PC-9 (cell line): Measurements from ENCODE around the gene SHROOM3. TPM values are rescaled to one million over a fixed set of nuclear protein-coding genes. Genes with fewer than 3 reads are reported as not detected.

ENCODE experiments used
- BruUV-seq: library from RNA; stranded (reverse); fragments of 400-500 nt; replicated peaks from 2 replicates; lab custom pipeline; 2021; lab: Mats Ljungman, UMichigan
- CTCF ChIA-PET: fragments of 300-600 bp; sonication (Branson Sonifier 250); formaldehyde crosslinking; loops from one replicate; lab custom pipeline; 2022; ENCODE audit warnings: antibody characterized with exemption; lab: Charles Lee
- POLR2A ChIA-PET: fragments of 300-600 bp; sonication (Branson Sonifier 250); formaldehyde crosslinking; loops from one replicate; lab custom pipeline; 2022; ENCODE audit warnings: antibody characterized with exemption; ENCODE audit not compliant: unreplicated experiment; lab: Charles Lee
- DNase-seq, 2 experiments: peaks; one replicate each; pipeline versions ENCODE4 v3.0.0 to v3.0.0-alpha.2; 2015 to 2022; ENCODE audit warnings: mixed read lengths in 1 of 2
- H2AFZ ChIP-seq: fragments of 200-600 bp; sonication (generic); 2 replicates; pipeline ENCODE4 v1.8.1; 2017; ENCODE audit warnings: antibody characterized with exemption
- H3F3A ChIP-seq: fragments of 200-600 bp; sonication (generic); 2 replicates; pipeline ENCODE4 v1.8.1; 2017; ENCODE audit warnings: antibody characterized with exemption, mild to moderate bottlenecking, low read depth; ENCODE audit not compliant: insufficient read depth
- H3K27ac ChIP-seq: fragments of 200-600 bp; sonication (generic); 2 replicates; pipeline ENCODE4 v1.6.1; 2016; ENCODE audit warnings: mixed run types
- H3K27me3 ChIP-seq: fragments of 200-600 bp; sonication (generic); 2 replicates; pipeline ENCODE4 v1.6.1; 2016; ENCODE audit warnings: low read depth, mixed run types; ENCODE audit not compliant: insufficient read depth
- H3K36me3 ChIP-seq: fragments of 200-600 bp; sonication (generic); 2 replicates; pipeline ENCODE4 v1.6.1; 2016; ENCODE audit warnings: low read depth, mixed run types
- H3K4me1 ChIP-seq: fragments of 200-600 bp; sonication (generic); replicated peaks from 2 replicates; pipeline ENCODE4 v1.6.1; 2016; ENCODE audit warnings: mixed run types; ENCODE audit not compliant: insufficient read depth
- H3K4me2 ChIP-seq: fragments of 200-600 bp; sonication (generic); 2 replicates; pipeline ENCODE4 v1.6.1; 2017; ENCODE audit warnings: mixed run types
- H3K4me3 ChIP-seq: fragments of 200-600 bp; sonication (generic); 2 replicates; pipeline ENCODE4 v1.6.1; 2016; ENCODE audit warnings: mixed run types
- H3K79me2 ChIP-seq: fragments of 200-600 bp; sonication (generic); 2 replicates; pipeline ENCODE4 v1.6.1; 2017; ENCODE audit warnings: low read depth, mixed run types
- H3K9me2 ChIP-seq: fragments of 200-600 bp; sonication (generic); 2 replicates; pipeline ENCODE4 v1.8.1; 2017; ENCODE audit warnings: mild to moderate bottlenecking; ENCODE audit not compliant: insufficient read depth
- H3K9me3 ChIP-seq: fragments of 200-600 bp; sonication (generic); 2 replicates; pipeline ENCODE4 v1.8.1; 2016; ENCODE audit warnings: low read depth; ENCODE audit not compliant: insufficient read depth
- H4K20me1 ChIP-seq: fragments of 200-600 bp; sonication (generic); 2 replicates; pipeline ENCODE4 v1.8.1; 2017; ENCODE audit not compliant: insufficient read depth
- EZH2 ChIP-seq: fragments of 200-600 bp; sonication (generic); IDR thresholded peaks from 2 replicates; pipeline ENCODE4 v1.8.0; 2017; ENCODE audit warnings: antibody characterized with exemption, low read depth
- intact Hi-C: fragments of 100-400 bp; cut with micrococcal nuclease; formaldehyde crosslinking; loops from one replicate; pipeline ENCODE4 v1.10.0; 2022; ENCODE audit not compliant: unreplicated experiment
- total RNA-seq: library from RNA; stranded (reverse); gene quantifications from 2 replicates; pipeline ENCODE4 v1.2.3, GENCODE V29; 2021
- TF ChIP-seq, protein P1 (sequence below): fragments of 200-600 bp; sonication (generic); conservative IDR thresholded peaks from 2 replicates; pipeline ENCODE4 v1.6.1; 2017; ENCODE audit warnings: mixed run types, antibody characterized with exemption, mild to moderate bottlenecking, moderate library complexity

Gene SHROOM3
- total RNA-seq, 1 experiment from 2014 or later, result 44.3 TPM

GRCh38 chr4:76663824-76664223 is 228.8 kb downstream of the SHROOM3 start:
- Histone ChIP-seq H3K9me2 (no peaks in the 10 kb centered on the region), H2AFZ (no peak overlapping the region), H3K79me2 (no peaks in the 10 kb centered on the region), H3K36me3 (no peaks in the 10 kb centered on the region), H3K4me3 (no peak overlapping the region), H3K4me1 (peaks cover 34% of the 10 kb centered on the region), H3F3A (peaks cover 21% of the 10 kb centered on the region), H4K20me1 (no peaks in the 10 kb centered on the region), H3K9me3 (no peaks in the 10 kb centered on the region), H3K27me3 (no peaks in the 10 kb centered on the region), H3K4me2 (peak overlapping the region; percentile 32; the same call in 1 of the 2 replicates), H3K27ac (peak overlapping the region; percentile 80)
- no TSS peak for BruUV-seq
- CTCF ChIA-PET, result no interaction called here
- POLR2A ChIA-PET, result no interaction called here
- DNase-seq, result no peak
- intact Hi-C loops, result loop anchor here (2.0 kb wide), 2 partner anchors 69 to 73 kb away; no protein-coding TSS in a partner anchor
- TF ChIP-seq EZH2, result no peak
- TF ChIP-seq, protein P1, sequence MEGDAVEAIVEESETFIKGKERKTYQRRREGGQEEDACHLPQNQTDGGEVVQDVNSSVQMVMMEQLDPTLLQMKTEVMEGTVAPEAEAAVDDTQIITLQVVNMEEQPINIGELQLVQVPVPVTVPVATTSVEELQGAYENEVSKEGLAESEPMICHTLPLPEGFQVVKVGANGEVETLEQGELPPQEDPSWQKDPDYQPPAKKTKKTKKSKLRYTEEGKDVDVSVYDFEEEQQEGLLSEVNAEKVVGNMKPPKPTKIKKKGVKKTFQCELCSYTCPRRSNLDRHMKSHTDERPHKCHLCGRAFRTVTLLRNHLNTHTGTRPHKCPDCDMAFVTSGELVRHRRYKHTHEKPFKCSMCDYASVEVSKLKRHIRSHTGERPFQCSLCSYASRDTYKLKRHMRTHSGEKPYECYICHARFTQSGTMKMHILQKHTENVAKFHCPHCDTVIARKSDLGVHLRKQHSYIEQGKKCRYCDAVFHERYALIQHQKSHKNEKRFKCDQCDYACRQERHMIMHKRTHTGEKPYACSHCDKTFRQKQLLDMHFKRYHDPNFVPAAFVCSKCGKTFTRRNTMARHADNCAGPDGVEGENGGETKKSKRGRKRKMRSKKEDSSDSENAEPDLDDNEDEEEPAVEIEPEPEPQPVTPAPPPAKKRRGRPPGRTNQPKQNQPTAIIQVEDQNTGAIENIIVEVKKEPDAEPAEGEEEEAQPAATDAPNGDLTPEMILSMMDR, result no peak

DNA sequence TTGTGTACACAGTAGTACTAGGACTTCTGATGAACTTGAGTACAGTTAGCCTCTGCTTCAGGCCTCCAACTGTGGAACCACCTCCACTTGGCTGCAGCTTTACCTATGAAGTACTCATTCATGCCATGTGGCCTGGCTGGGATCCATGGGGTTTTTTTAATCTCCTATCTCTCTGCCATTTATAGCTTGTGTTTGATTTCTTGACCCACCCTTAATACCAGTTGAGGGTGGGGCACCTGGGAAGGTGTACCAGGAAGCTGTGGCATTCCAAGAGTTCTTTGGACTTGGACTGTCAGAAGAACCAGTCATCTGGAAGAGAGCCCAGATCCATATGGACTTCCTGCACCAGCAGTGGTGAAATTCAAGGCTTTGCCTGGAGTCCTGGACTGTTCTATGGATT is 230.1 kb downstream of the SHROOM3 start:
- Histone ChIP-seq H4K20me1 (no peaks in the 10 kb centered on the region), H3K27me3 (no peaks in the 10 kb centered on the region), H3K79me2 (no peaks in the 10 kb centered on the region), H3F3A (peaks cover 21% of the 10 kb centered on the region), H3K4me3 (no peak overlapping the region), H2AFZ (no peak overlapping the region), H3K36me3 (no peaks in the 10 kb centered on the region), H3K4me2 (peak overlapping the region; percentile 32), H3K27ac (peak overlapping the region; percentile 80), H3K9me3 (no peaks in the 10 kb centered on the region), H3K4me1 (peaks cover 29% of the 10 kb centered on the region), H3K9me2 (no peaks in the 10 kb centered on the region)
- POLR2A ChIA-PET, result interaction anchor here (0.5 to 1.4 kb wide), 2 partner anchors 38 to 109 kb away, joined by 3 to 5 read pairs; no protein-coding TSS in a partner anchor
- CTCF ChIA-PET, result interaction anchor here (0.6 to 0.8 kb wide), 2 partner anchors 24 to 39 kb away, joined by 3 to 4 read pairs; no protein-coding TSS in a partner anchor
- intact Hi-C loops, result loop anchor here (1.0 to 5.0 kb wide), 5 partner anchors 28 to 74 kb away; no protein-coding TSS in a partner anchor
- BruUV-seq, result no TSS peak
- TF ChIP-seq, protein P1, result no peak
- TF ChIP-seq EZH2, result no peak
- DNase-seq, result peak; percentile 81 to 92

DNA sequence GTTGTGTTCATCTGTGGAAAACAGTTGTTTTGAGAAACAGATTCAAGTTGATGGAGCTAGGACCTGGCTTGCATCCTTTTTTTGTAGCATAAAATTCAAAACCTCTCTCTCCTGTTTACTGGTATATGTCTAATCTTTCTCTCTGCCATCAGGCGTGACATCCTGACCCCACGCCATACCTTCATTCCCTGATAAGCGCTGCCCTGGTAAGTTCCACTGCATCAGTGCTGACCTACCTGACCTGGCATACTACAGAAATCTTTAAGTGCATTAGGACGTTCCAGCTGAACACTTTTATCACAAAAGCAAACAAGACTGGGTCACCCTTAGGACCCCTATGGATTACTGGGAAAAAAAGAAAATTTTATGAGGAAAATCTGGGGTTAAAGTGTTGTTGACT is 230.7 kb downstream of the SHROOM3 start:
- BruUV-seq, result TSS peak; percentile 75
- Histone ChIP-seq H3K4me3 (no peak overlapping the region), H3K9me3 (no peaks in the 10 kb centered on the region), H3K27ac (peak overlapping the region; percentile 80), H3K27me3 (no peaks in the 10 kb centered on the region), H3K36me3 (no peaks in the 10 kb centered on the region), H3K4me1 (peaks cover 29% of the 10 kb centered on the region), H3K4me2 (peak overlapping the region; percentile 32), H3K9me2 (no peaks in the 10 kb centered on the region), H3F3A (peaks cover 21% of the 10 kb centered on the region), H3K79me2 (no peaks in the 10 kb centered on the region), H2AFZ (no peak overlapping the region), H4K20me1 (no peaks in the 10 kb centered on the region)
- no peak for DNase-seq
- TF ChIP-seq EZH2, result no peak
- TF ChIP-seq, protein P1, result no peak
- CTCF ChIA-PET, result interaction anchor here (0.6 to 0.8 kb wide), 2 partner anchors 23 to 38 kb away, joined by 3 to 4 read pairs; no protein-coding TSS in a partner anchor
- POLR2A ChIA-PET, result interaction anchor here (1.4 kb wide), 1 partner anchor 37 kb away, joined by 5 read pairs; no protein-coding TSS in a partner anchor
- intact Hi-C loops, result loop anchor here (1.0 to 5.0 kb wide), 5 partner anchors 28 to 75 kb away; no protein-coding TSS in a partner anchor
